GM19463 (cell line): ENCODE measurements around the gene PDCD4.
"Not testable (repeated sequence)": the region's sequence is repeated elsewhere in the genome, so short reads cannot be mapped to it uniquely, and the experiment has no call there.

ENCODE experiments used
- ATAC-seq: cut with Tn5 transposase; IDR thresholded peaks from one replicate; pipeline ENCODE4 v1.9.1; 2021; ENCODE audit warnings: mild to moderate bottlenecking, moderate library complexity; ENCODE audit not compliant: unreplicated experiment

PDCD4 gene

DNA sequence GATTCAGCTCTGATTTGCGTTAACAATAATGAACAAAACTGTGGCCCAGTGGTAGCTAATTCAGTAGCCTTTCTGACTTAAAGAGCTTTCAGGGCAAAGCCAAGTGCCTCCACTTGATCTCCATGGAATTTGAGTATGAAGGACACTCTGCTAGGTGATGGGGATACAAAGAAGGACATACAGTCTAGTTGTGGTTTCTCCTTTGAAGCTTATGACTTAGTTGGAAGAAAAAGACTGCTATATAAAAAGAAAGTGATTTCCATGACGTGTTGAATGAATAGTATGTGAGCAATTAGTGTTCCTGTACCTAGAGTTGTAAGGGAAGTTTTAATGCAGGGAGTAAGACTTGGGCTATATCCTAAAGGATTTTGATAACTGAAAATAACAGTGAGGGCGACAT is 8.3 kb downstream of the PDCD4 start:
- ATAC-seq, result no peak

DNA sequence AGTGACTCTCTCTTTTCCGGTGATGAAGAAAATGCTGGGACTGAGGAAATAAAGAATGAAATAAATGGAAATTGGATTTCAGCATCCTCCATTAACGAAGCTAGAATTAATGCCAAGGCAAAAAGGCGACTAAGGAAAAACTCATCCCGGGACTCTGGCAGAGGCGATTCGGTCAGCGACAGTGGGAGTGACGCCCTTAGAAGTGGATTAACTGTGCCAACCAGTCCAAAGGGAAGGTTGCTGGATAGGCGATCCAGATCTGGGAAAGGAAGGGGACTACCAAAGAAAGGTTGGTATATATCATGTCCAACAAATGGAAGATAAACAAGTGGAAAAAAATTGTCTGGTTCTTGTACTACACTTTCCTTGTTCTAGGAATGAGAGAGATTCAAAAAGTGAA is 9.5 kb downstream of the PDCD4 start:
- ATAC-seq, result no peak

DNA sequence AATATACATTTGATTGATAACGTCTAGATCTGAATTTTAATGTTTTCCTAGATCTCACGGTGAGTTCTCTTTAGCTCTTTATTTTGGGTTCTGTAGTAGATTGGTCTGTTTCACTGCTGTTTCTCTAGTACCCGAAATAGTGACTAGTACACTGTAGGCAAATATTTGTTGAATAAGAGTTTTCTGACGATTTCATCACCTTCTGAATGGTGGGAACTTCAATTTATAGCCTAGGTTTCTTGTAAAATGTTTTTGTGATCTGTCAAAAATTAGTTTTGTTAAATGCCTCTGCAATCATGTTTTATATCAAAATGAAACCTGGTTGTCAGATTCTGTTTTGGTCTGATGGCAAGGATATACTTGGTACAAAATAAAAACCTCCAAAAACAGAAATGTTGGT is 10.2 kb downstream of the PDCD4 start:
- ATAC-seq, result no peak

DNA sequence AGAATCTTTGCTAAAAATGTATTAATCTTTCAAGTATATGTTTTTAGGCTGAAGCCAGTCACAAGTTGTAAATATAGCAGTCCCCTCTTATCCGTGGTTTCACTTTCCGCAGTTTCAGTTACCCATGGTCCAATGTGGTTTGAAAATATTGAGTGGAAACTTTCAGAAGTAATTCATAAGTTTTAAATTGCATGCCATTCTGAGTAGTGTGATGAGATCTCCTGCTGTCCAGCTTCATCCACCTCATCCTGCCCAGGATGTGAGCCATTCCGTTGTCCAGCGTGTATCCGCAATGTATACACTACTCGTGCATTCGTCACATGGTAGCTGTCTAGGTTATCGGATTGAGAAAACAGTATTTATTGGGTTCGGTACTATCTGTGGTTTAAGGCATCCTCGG is 12.2 kb downstream of the PDCD4 start:
- no peak for ATAC-seq

DNA sequence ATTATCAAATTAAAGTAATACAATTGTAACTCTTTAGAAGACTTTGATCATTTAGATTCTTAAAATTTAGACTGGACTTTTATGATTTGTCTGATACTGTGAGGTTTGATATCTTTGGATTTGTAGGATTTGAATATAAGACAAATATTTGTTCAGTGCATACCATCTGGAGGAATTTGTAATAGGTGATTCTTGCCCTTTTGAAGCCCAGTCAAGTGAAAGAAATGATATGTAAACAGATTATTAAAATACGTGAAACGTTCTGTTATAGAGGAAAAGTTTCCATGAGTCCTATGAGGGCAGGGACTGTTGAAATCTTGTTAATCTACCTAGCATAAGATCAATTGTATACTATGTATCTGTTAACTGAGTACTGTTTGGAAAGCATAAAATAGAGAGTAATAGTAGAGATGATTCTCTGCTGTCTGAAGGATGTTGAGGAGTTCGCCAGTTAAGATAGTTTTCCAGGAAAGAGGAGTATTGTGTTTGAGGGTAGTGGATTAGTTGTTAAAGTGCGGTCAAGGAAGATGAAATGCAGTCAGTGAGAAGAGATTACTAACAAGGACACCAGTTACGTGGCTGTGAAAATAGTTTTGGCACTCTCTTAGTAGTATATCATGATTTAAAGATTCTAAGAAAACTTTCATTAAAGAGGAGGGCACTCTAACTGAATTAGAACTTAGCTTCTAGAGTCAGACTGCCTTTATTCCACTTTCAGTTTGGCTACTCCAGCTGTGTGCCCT is 14.4 kb downstream of the PDCD4 start:
- no peak for ATAC-seq

DNA sequence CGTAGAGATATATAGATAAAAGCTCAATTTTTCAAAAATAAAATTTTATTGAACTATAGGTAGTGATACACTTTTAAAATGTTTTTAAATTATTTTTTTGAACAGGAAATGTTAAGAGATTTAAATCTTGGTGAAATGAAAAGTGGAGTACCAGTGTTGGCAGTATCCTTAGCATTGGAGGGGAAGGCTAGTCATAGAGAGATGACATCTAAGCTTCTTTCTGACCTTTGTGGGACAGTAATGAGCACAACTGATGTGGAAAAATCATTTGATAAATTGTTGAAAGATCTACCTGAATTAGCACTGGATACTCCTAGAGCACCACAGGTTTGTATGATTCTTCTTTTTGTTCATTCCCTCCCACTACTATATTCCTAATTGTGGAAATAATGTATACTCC is 15.8 kb downstream of the PDCD4 start:
- ATAC-seq, result no peak

DNA sequence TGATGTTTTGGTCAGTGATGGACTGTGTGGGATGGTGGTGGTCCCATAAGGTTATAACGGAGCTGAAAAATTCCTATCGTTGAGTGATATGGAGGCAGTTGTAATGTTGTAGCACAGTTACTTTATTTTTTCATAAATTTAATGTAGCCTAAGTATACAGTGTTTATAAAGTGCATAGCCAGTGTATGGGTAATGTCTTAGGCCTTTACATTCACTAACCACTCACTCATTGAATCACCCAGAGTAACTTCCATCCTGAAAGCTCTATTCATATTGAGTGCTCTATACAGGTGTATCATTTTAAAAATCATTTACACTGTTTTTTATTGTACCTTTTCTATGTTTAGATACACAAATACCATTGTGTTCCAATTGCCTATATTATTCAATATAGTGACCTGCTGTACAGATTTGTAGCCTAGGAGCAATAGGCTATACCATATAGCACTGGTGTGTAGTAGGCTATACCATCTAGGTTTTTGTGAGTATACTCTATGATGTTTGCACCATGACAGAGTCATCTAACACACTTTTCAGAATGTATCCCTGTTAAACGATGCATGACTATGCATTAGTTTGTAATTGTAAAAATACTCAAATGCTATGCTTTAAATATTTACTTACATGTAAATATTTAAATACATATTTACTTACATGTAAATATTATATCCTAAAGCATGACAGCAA is 21.0 kb downstream of the PDCD4 start:
- no peak for ATAC-seq

DNA sequence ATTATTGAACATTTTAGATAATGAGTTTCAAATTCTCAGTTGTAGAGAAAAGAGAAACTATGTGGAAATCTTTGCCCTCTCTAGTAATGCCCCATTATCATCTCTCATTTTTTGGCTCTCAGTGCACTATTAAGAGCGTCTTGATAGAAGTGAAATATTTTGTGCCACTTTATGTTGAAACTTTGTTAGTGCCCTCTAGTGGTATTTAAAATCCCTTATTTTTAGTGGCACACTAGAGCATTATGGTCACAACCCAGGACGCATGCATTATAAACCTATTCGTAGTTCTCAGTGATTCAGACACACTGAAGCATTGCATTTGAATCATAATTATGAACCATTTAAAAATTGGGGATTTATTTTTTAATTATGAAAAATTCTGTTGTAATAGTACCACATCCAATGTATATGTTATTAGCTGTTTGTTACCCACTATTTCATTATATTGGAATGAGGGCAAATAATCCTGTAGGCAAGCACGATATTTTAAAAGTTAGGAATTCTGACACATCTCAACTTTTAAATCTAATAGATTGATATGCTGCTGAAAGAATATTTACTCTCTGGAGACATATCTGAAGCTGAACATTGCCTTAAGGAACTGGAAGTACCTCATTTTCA is 21.9 kb downstream of the PDCD4 start:
- peak; percentile 76 for ATAC-seq

DNA sequence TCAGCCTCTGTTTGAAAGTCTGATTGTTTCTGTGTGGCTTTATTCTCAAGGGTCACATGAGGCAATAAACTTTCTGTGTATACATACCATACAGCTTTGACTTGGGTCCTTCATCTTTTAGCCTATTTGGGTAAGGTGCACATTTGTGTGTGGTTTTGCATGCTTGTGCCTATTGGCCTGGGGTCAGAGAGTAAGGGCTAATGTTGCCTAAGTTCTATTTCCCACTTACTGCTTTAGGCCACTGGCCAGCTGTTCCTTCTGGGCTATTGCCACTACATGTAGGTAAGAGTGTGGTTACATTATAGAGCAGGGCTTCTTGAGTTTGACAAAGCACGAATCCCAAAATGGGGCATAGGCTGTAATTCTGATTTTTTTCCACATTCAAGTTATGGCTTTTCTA is 25.5 kb downstream of the PDCD4 start:
- ATAC-seq, result no peak

DNA sequence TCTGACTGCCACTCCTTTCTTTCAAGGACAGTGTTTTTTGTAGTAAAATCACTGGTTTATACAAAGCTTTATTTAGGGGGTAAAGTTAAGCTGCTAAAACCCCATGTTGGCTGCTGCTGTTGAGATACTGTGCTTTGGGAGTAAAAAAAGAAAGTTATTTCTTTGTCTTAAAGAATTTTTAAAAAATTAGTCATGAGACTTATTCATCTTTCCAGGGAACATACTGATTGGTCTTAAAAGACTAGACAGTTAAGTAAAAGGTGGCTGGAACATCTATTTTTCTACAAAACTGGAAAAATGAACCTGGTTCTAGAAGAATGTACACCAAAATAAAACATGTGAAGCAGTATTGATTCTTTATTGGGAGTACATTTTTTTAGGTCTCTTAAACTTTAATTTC is 26.7 kb downstream of the PDCD4 start:
- ATAC-seq, result no peak

DNA sequence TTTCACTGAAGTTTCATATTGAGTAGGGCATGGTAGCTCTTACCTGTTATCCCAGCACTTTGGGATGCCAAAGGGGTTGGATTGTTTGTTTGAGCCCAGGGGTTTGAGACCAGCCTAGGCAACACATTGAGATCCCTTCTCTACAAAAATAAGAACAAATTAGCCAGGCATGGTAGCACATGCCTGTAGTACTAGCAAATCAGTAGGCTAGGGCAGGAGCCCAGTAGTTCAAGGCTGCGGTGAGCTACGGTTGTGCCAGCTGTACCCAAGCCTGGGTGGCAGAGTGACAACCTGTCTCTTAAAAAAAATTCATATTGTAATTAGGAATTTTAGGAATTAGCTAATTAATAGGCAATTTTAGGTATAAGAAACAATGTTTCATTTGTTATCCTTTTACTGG is 29.3 kb downstream of the PDCD4 start:
- ATAC-seq, result no peak

DNA sequence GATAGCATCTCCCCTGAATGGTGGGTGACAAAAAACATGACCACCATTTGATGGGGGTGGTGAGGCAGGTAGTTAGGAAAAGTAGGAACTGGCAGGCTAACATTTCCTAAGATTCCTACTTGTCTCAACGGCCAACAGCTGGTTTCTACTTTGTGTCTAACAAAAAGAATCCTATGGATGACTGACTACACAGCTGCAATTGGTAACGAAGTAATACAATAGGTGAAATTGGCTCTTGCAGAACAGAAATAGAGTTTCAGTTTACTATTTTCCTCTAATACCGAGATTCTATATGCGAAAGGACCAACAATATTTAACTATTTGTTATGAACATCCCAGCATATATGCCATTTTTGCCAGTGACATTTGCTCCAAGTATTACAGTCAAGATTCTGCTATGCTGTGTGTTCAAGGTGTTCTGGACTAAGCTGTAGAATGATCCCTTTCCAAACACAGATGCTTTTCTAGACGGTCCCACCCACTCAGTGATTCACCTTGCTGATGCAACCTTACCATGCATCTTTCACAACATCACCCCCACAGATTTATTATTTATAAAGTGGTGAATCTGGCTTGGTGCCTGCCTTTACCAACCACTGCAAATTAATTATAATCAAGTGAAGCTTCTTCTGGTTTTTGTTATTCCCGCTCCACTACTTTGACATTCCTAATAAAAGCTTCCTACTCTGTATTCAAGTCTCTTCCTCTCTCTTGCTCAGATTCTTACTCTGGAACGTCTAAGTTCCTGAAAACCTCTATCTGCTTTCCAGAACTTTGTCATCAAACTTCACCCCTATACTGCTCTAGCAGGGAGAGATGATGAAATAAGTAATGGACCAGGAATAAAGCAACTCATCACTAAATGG is 30.5 kb downstream of the PDCD4 start:
- ATAC-seq, result no peak

DNA sequence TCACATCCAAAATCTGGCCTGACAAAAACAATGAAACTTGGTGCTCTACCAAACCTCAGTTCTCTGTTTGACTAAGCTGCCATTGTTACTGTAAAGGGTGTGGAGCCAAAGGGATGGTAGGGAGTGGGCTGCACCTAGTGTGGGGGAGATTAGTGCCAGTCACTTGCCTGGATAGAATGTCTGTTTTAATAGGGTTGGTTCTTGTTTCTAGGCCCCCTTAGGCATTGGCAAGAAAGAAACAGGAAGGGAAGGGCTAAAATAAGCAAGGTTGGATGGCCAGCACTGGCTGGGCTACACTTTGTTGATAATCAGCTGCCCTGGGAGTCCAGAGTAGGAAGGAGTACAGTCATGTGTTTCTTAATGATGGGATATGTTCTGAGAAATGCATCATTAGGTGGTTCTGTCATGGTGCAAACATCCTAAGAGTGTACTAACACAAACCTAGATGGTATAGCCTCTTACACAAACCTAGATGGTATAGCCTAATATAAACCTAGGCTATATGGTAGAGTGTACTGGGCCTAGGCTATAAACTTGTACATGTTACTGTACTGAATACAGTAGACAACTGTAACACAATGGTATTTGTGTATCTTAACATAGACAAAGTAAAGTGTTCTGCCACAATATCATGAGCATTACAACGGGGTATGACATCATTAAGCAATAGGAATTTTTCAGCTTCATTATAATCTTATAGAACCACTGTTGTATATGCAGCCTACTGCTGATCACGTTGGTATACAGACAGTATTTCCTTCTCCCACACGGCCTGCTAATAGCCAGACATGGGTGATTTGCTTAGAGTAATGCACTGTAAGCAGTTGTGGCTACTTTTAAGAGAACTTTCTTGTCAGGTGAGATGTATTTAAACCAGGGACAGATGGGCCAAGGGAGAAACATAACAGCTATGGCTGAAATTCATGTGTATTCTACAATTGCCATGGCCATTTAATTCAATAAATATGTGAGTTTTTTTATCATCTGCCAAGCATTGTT is 31.9 kb downstream of the PDCD4 start:
- peak; percentile 74 for ATAC-seq

DNA sequence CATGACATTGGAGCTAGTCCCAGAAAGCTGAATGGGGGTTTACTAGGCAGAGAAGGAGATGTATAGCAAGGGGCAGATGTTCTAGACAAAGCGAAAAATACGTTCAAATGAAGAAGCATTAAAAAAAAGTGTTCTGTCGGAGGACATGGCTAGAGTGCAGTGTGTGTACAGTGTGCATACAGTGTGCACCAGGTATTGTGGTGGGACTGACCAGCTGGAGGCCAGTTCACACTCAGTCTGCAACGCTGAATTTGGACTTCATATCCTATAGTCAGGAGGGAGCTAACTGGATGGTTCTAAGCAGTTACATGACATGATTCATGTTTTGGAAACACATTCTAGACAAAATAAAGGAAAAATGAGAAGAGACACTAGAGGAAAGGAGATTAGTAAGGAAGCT is 38.4 kb downstream of the PDCD4 start:
- no peak for ATAC-seq

DNA sequence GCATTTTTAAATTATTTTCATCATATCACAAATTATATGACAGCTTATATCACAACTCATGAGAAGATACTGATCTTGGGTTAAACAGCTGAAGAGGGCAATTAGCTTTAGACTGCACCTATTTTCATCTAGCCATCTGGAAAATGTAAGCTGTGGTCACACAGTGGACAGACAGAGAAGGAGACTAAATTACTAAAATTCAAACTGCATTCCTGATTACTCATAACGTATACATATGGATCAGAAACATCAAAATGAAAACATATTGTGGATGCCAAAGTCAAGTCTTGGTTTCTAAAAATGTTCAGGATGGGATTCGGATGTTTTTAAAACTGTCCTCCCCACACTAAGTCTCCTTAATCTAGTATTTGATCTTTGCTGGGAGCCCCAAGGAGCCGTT is 40.6 kb downstream of the PDCD4 start:
- no peak for ATAC-seq

DNA sequence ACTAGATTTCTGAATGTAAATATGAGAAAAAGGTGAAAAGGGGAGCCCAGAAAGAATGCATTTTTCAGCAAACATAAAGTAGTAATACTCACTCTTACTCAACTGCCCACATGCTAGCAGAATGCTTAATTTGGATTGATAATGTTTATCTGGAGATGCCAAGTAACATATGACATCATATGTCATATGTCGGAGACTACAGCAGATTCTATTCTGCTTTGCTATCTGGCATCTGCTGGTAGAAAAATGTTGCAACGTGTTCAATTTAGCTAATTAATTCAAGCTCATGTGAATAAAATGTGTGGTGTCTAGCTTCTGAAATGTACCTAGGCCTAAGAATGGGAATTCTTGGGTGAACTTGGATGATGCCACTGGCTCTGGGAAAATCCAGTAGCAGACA is 42.7 kb downstream of the PDCD4 start:
- no peak for ATAC-seq

DNA sequence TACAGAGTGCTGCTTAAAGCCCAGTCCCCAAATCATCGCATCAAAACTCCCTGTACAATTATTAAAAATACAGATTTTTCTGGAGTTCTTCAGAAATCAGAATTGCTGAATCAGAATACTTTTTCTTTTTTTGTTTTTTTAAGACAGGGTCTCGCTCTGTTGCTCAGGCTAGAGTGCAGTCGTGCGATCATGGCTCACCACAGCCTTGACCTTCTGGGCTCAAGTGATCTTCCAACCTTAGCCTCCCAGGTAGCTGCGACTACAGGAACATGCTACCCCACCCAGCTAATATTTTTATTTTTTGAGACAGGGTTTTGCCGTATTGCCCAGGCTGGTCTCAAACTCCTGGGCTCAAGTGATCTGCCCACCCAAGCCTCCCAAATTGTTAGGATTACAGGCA is 43.3 kb downstream of the PDCD4 start:
- no peak for ATAC-seq

DNA sequence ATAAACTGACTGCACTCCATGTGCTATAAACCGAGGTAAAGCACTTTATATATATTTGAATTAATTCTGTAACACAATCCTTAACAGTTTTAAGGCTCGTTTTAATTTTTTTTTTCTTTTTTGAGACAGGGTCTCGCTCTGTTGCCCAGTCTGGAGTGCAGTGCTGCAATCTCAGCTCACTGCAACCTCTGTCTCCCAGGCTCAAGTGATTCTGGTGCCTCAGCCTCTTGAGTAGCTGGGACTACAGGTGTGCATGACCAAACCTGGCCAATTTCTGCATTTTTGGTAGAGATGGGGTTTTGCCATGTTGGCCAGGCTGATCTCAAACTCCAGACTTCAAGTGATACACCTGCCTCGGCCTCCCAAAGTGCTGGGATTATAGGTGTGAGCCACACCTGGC is 43.9 kb downstream of the PDCD4 start:
- ATAC-seq, result not testable (repeated sequence)

DNA sequence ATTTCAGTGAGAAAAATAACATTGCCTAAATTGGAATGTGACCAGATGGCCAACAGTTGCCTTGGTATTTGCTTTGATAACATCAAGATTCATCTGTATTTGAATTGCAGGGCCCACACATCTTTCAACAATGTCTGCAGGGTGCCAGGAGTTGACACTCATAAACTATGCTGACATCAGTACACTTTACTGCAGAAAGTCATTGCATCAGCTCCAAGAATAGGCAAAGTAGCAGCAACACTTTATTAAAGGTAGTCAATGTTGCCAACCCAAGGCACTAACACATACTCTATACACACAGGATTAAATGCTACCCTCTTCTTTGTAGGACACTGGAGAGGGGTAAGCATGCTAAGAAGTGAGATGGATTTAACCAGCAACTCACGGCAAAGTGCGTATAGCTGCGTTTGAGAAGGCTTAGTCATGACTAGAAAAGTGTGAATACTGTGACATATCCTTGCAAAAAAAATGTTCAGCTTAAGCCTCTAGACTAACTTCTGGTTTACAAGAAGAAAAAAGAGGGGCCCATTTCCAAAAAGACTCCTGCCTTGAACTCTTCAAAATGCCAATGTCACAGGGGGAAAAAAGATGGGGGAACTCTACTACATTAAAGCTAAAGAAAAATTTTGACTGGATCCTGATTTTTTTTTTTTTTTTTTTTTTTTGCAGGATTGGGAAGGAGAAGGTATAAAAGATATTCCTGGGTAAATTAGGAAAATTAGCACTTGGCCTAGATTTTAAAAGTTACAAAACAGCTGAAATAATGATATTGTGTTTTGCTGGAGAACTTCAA is 45.0 kb downstream of the PDCD4 start:
- no peak for ATAC-seq
